HepG2 (cell line): Measurements from ENCODE around the gene MTF1. TPM values are rescaled to one million over a fixed set of nuclear protein-coding genes. Genes with fewer than 3 reads are reported as not detected.

ENCODE experiments used
- ATAC-seq: fragments of 200-7000 bp; cut with Tn5 transposase; 3 replicates; pipeline ENCODE4 v1.9.1; 2020; ENCODE audit warnings: mild to moderate bottlenecking, moderate library complexity
- BruUV-seq: library from RNA; stranded (reverse); fragments of 400-500 nt; replicated peaks from 2 replicates; lab custom pipeline; 2021; lab: Mats Ljungman, UMichigan
- CTCF ChIA-PET: fragments of 300-600 bp; formaldehyde crosslinking; extraction: SDS; loops from one replicate; lab custom pipeline; 2021; ENCODE audit warnings: low total read pairs, inconsistent platforms, low intra/inter-chr PET ratio; lab: Yijun Ruan, JAX
- POLR2A ChIA-PET: fragments of 350-600 bp; sonication (Branson Sonifier 250); formaldehyde crosslinking; loops from one replicate; lab custom pipeline; 2020; ENCODE audit warnings: antibody characterized with exemption, inconsistent platforms; lab: Yijun Ruan, JAX
- DNase-seq: peaks from one replicate; pipeline ENCODE4 v3.0.0-alpha.2; 2015; ENCODE audit warnings: low spot score
- FAIRE-seq: peaks from 3 replicates; lab custom pipeline; 2011; peaks lifted over from hg19 to GRCh38; lab: Jason Lieb, UNC
- H2AFZ ChIP-seq: one replicate; pipeline ENCODE4 v1.6.1; 2011; ENCODE audit warnings: low read length, inconsistent platforms
- H3K27ac ChIP-seq: fragments of 300-600 bp; 3 replicates; pipeline ENCODE4 v1.8.0; 2011; ENCODE audit warnings: mixed run types, mild to moderate bottlenecking, mixed read lengths, low read length, inconsistent platforms; ENCODE audit not compliant: insufficient read depth; ENCODE audit errors: extremely low read length
- H3K27me3 ChIP-seq, 2 experiments: fragments of 200-600 bp in 1 of 2; 2 replicates in 1 of 2; 3 replicates in 1 of 2; pipeline versions ENCODE4 v1.6.0 to v1.8.0; 2011; ENCODE audit warnings: low read length in 2 of 2, mild to moderate bottlenecking in 2 of 2, moderate library complexity in 2 of 2, inconsistent platforms in 1 of 2; ENCODE audit not compliant: insufficient read depth in 2 of 2, control insufficient read depth in 1 of 2
- H3K36me3 ChIP-seq, 2 experiments: fragments of 200-600 bp in 1 of 2; replicated peaks in 1 of 2; 2 replicates in 1 of 2; 3 replicates in 1 of 2; pipeline versions ENCODE4 v1.5.1 to v1.8.0; 2011; ENCODE audit warnings: low read length in 2 of 2, inconsistent platforms in 1 of 2; ENCODE audit not compliant: insufficient read depth in 2 of 2, control insufficient read depth in 1 of 2
- H3K4me1 ChIP-seq: 2 replicates; pipeline ENCODE4 v1.5.1; 2012; ENCODE audit warnings: low read length, inconsistent platforms; ENCODE audit not compliant: insufficient read depth
- H3K4me2 ChIP-seq: 2 replicates; pipeline ENCODE4 v1.6.0; 2011; ENCODE audit warnings: low read depth, low read length, inconsistent platforms
- H3K4me3 ChIP-seq, 3 experiments: fragments of 200-600 bp in 1 of 3; sonication (generic), shearing (Covaris generic) in 1 of 3; replicated peaks in 1 of 3; 2 replicates each; pipeline ENCODE4 v1.5.1; 2011 to 2016; ENCODE audit warnings: low read length in 3 of 3, inconsistent platforms in 2 of 3, low read depth in 2 of 3, mild to moderate bottlenecking in 2 of 3, control low read depth in 1 of 3, mixed read lengths in 1 of 3; ENCODE audit not compliant: insufficient read depth in 1 of 3
- H3K79me2 ChIP-seq: one replicate; pipeline ENCODE4 v1.6.1; 2011; ENCODE audit warnings: low read length, inconsistent platforms; ENCODE audit not compliant: insufficient read depth
- H3K9ac ChIP-seq: 2 replicates; pipeline ENCODE4 v1.6.0; 2011; ENCODE audit warnings: mild to moderate bottlenecking, low read depth, low read length, inconsistent platforms; ENCODE audit not compliant: insufficient read depth
- H3K9me3 ChIP-seq: 2 replicates; pipeline ENCODE4 v1.5.1; 2012; ENCODE audit warnings: mild to moderate bottlenecking, low read length
- H4K20me1 ChIP-seq: 2 replicates; pipeline ENCODE4 v1.6.0; 2011; ENCODE audit warnings: inconsistent platforms, mild to moderate bottlenecking, low read length, moderate library complexity; ENCODE audit not compliant: insufficient read depth
- FLYWCH1 ChIP-seq: sonication (generic); formaldehyde crosslinking; IDR thresholded peaks from 2 replicates; pipeline ENCODE4 v1.8.1; 2023; ENCODE audit warnings: mild to moderate bottlenecking, missing genetic modification reagents
- HIC2 ChIP-seq: sonication (generic); formaldehyde crosslinking; IDR thresholded peaks from 2 replicates; pipeline ENCODE4 v1.9.0; 2022; ENCODE audit warnings: low read depth, missing genetic modification reagents
- POLR2A ChIP-seq, 2 experiments: IDR thresholded peaks; 2 replicates each; pipeline ENCODE4 v1.6.1; 2011; ENCODE audit warnings: low read depth in 2 of 2, low read length in 2 of 2, mild to moderate bottlenecking in 1 of 2, moderate library complexity in 1 of 2; ENCODE audit not compliant: insufficient read depth in 1 of 2
- POLR2AphosphoS2 ChIP-seq: IDR thresholded peaks from 2 replicates; pipeline ENCODE4 v1.6.1; 2011; ENCODE audit warnings: low read depth, low read length, improper control_type of control experiment
- POLR2AphosphoS5 ChIP-seq: IDR thresholded peaks from 2 replicates; pipeline ENCODE4 v1.6.1; 2012; ENCODE audit warnings: low read depth, low read length
- RBFOX2 ChIP-seq: fragments of 200-400 bp; formaldehyde crosslinking; IDR thresholded peaks from 2 replicates; pipeline ENCODE4 v1.6.1; 2017; ENCODE audit warnings: low read depth, mild to moderate bottlenecking, low read length
- RBM22 ChIP-seq: fragments of 200-400 bp; formaldehyde crosslinking; optimal IDR thresholded peaks from 2 replicates; pipeline ENCODE3; 2017; ENCODE audit warnings: mild to moderate bottlenecking, low read length, moderate library complexity
- THAP7 ChIP-seq: sonication (generic); formaldehyde crosslinking; IDR thresholded peaks from 2 replicates; pipeline ENCODE4 v1.8.1; 2023; ENCODE audit warnings: mild to moderate bottlenecking, missing genetic modification reagents
- YEATS2 ChIP-seq: sonication (generic); formaldehyde crosslinking; IDR thresholded peaks from 2 replicates; pipeline ENCODE4 v1.4.0; 2020; ENCODE audit warnings: missing genetic modification reagents, borderline replicate concordance
- YEATS4 ChIP-seq: sonication (generic); formaldehyde crosslinking; IDR thresholded peaks from 2 replicates; pipeline ENCODE4 v1.4.0; 2020; ENCODE audit warnings: missing genetic modification reagents, borderline replicate concordance
- ZNF354B ChIP-seq: sonication (generic); formaldehyde crosslinking; IDR thresholded peaks from 2 replicates; pipeline ENCODE4 v1.8.0; 2022; ENCODE audit warnings: mild to moderate bottlenecking, missing genetic modification reagents
- ZNF556 ChIP-seq: sonication (generic); formaldehyde crosslinking; IDR thresholded peaks from 2 replicates; pipeline ENCODE4 v1.4.0; 2020; ENCODE audit warnings: mild to moderate bottlenecking, missing genetic modification reagents, borderline replicate concordance
- ZNF644 ChIP-seq: IDR thresholded peaks from 2 replicates; pipeline ENCODE4 v1.6.1; 2016; ENCODE audit warnings: low read depth
- ZNF747 ChIP-seq: sonication (generic); formaldehyde crosslinking; IDR thresholded peaks from 2 replicates; pipeline ENCODE4 v1.8.1; 2023; ENCODE audit warnings: missing genetic modification reagents, mild to moderate bottlenecking, borderline replicate concordance
- ZNF772 ChIP-seq: sonication (generic); formaldehyde crosslinking; IDR thresholded peaks from 2 replicates; pipeline ENCODE4 v1.5.0; 2020; ENCODE audit warnings: mild to moderate bottlenecking, missing genetic modification reagents
- ZSCAN20 ChIP-seq: sonication (generic); formaldehyde crosslinking; IDR thresholded peaks from 2 replicates; pipeline ENCODE4 v1.4.0; 2020; ENCODE audit warnings: missing genetic modification reagents, mild to moderate bottlenecking, borderline replicate concordance
- WGBS: methylation state at CpG from one replicate; pipeline ENCODE4 v1.1.6; 2017; ENCODE audit warnings: low lambda C conversion rate; 5-methylcytosine and 5-hydroxymethylcytosine counted together
- in situ Hi-C: cut with HindIII; loops from 2 replicates; pipeline ENCODE4 v1.10.0; 2017; ENCODE audit warnings: low pct_unique_long_range_greater_than_20kb; ENCODE audit not compliant: extremely low pct_ligation_motif_present
- intact Hi-C: fragments of 100-400 bp; cut with micrococcal nuclease; formaldehyde crosslinking; loops from one replicate; pipeline ENCODE4 v1.10.0; 2022; ENCODE audit not compliant: unreplicated experiment
- polyA plus RNA-seq, 8 experiments: library from polyadenylated mRNA; depleted of rRNA in 3 of 8; stranded (reverse) in 7 of 8; unstranded in 1 of 8; fragments of >200 nt; fragmentation: Illumina TruSeq in 4 of 8; extraction: Trizol in 4 of 8; gene quantifications; 2 replicates each; pipeline versions ENCODE4 v1.2.1 to v1.2.3, GENCODE V29; 2011 to 2016; ENCODE audit warnings: low read depth in 4 of 8, missing spikeins in 1 of 8, mixed read lengths in 1 of 8; ENCODE audit not compliant: insufficient read depth in 1 of 8
- total RNA-seq, 5 experiments: library from RNA; depleted of rRNA; stranded (reverse); fragments of >200 nt; fragmentation: Illumina TruSeq; extraction: Trizol; gene quantifications; 2 replicates each; pipeline ENCODE4 v1.2.3, GENCODE V29; 2016; ENCODE audit warnings: low read depth in 1 of 5

Gene MTF1
- total and polyA plus RNA-seq, 2 of the 13 experiments (the other 11 are each of a cell fraction or from before 2014, with no cell fraction given): 2.4 to 3.3 TPM

- TF ChIP-seq HIC2 (CRISPR knock-in tag): no peak
- no peak for TF ChIP-seq ZNF354B (CRISPR knock-in tag)
- 0 out of 2 replicates have a peak, but pooled peaks have one; percentile 10 for TF ChIP-seq FLYWCH1
- 0 out of 2 replicates have a peak, but pooled peaks have one; percentile 8 for TF ChIP-seq ZSCAN20 (CRISPR knock-in tag)
- TF ChIP-seq ZNF772 (CRISPR knock-in tag): 0 out of 2 replicates have a peak, but pooled peaks have one; percentile 24
- TF ChIP-seq YEATS4: no peak
- TF ChIP-seq ZNF644 (CRISPR knock-in tag): no peak
- 0 out of 2 replicates have a peak, but pooled peaks have one; percentile 36 for TF ChIP-seq ZNF747 (CRISPR knock-in tag)
Observed at GRCh38 chr1:37807220-37807554, 52.2 kb downstream of the MTF1 start (continued).

GRCh38 chr1:37802439-37802838, 57.0 kb downstream of the MTF1 start:
- TF ChIP-seq YEATS2 (CRISPR knock-in tag): no peak
- 0 out of 2 replicates have a peak, but pooled peaks have one; percentile 18 for TF ChIP-seq POLR2AphosphoS2
- TF ChIP-seq POLR2A (IDR thresholded peaks at IDR 0.05; ENCODE audit: insufficient read depth in 1 of 2, low read depth in 2 of 2, low read length in 2 of 2): peak; percentile 24 to 46; a peak in 3 of 4 replicates
- no peak for TF ChIP-seq THAP7
- peak; percentile 58 for TF ChIP-seq RBM22
- peak; percentile 21; the same call in 1 of the 2 replicates for TF ChIP-seq RBFOX2
- no peak for TF ChIP-seq ZNF556 (CRISPR knock-in tag)
- peak; percentile 18 for TF ChIP-seq POLR2AphosphoS5
- Histone ChIP-seq H3K36me3 (peaks cover 27 to 85% of the 10 kb centered on the region in 2 experiments), H3K27ac (no peak overlapping the region), H3K9me3 (no peaks in the 10 kb centered on the region), H3K4me2 (no peak overlapping the region), H3K9ac (no peak overlapping the region), H3K27me3 (no peaks in the 10 kb centered on the region; a peak in 1 of 5 replicates), H3K4me3 (no peak overlapping the region), H2AFZ (no peak overlapping the region), H3K79me2 (peaks cover 14% of the 10 kb centered on the region), H4K20me1 (peaks cover 5% of the 10 kb centered on the region; the same call in 1 of the 2 replicates), H3K4me1 (peaks cover 19% of the 10 kb centered on the region)
- WGBS: 95% methylated on average over 1 of the region's 1 CpG
- POLR2A ChIA-PET: interaction anchor here (0.7 kb wide), 1 partner anchor 60 kb away, joined by 4 read pairs; no protein-coding TSS in a partner anchor
- DNase-seq: no peak
- intact Hi-C loops (no loop called here), in situ Hi-C loops (no loop called here)
- no peak for ATAC-seq
- BruUV-seq: TSS peak; percentile 28
- CTCF ChIA-PET: no interaction called here
- no peak for FAIRE-seq
